Measurements from ENCODE around the gene STS. TPM values are rescaled to one million over a fixed set of nuclear protein-coding genes. Genes with fewer than 3 reads are reported as not detected.

STS gene
- total and polyA plus RNA-seq, 2 of the 8 experiments (the other 6 are each of a cell fraction or from before 2014, with no cell fraction given): 0.67 to 1.5 TPM

- TF ChIP-seq CHD7 (IDR thresholded peaks at IDR 0.05; ENCODE audit: insufficient replicate concordance, low read length) (no peak), GTF2F1 (IDR thresholded peaks at IDR 0.05; ENCODE audit: borderline replicate concordance, low read depth, low read length) (no peak)
Observed at GRCh38 chrX:7143076-7143475, 4.4 kb upstream of the STS start (continued).
